ENCODE results near the gene DCTN2.

GRCh38 chr12:57574795-57575194 lies 27.8 kb upstream of the DCTN2 start:
- TF ChIP-seq CTCF (IDR thresholded peaks at IDR 0.05; ENCODE audit: low read depth, low read length, missing input control): no peak
- no peak for TF ChIP-seq RAD21 (IDR thresholded peaks at IDR 0.05)
- no peak for TF ChIP-seq YY1 (IDR thresholded peaks at IDR 0.05)
